ENCODE measurements around the gene APBB1. TPM values are rescaled to one million over a fixed set of nuclear protein-coding genes. Genes with fewer than 3 reads are reported as not detected.
A peak's percentile ranks its signal among the peaks of the same experiment; 100 is the strongest.

APBB1 gene
- total and polyA plus RNA-seq, 5 donors from 2014 or later, result 89.0 to 134 (median 113) TPM

DNA sequence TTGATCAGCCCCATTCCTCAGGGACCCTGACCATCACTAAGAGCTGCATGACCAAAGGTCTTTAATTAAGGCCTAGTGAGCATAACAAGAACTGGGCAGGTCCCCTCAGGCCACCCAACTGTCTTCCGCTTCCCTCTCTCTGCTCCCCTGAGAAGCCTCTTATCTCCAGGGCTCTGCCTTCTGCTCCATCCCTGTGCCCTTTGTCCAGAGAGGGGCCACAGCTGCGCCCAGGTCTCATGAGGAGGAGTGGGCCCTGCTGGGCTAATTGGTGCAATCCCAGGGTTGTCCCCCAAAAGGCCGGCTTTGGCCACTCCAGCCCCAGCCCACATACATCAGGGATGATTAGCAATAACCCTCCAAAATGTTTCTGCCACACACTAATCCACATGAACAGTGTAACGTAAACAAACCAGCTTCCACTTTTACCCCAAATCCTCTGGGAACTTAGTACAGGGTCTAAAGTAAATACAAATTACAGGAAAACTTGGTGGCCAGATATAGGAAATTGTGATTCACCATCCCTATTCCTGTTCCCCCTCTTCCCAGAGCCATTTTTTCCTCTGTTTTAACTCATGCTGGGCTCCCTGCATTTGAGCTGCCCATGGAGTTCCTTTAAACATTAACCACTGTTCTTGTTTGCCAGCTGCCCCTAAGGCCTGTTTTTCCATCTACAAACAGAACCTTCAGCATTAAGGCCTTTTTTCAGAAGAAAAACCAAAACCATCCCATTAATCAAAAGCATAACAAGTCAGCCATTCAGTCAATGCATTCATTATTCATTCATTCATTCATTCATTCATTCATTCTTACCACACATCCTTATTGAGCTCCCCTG is 64.0 kb downstream of the APBB1 start:
- H3K4me3 Mint-ChIP-seq, result no peak overlapping the region
- Histone ChIP-seq H3K27me3 (ENCODE audit: control insufficient read depth, insufficient read depth, low read length) (no peaks in the 10 kb centered on the region), H3K27ac (ENCODE audit: insufficient read depth, low read length, poor library complexity, severe bottlenecking) (no peak overlapping the region), H3K4me3 (ENCODE audit: low read depth, low read length) (no peak overlapping the region), H3K4me1 (ENCODE audit: control insufficient read depth, insufficient read depth, low read length, poor library complexity, severe bottlenecking) (peaks cover 3% of the 10 kb centered on the region), H3K36me3 (ENCODE audit: control insufficient read depth, insufficient read depth, low read length) (no peaks in the 10 kb centered on the region), H3K9me3 (ENCODE audit: control insufficient read depth in 2 of 2, low read length in 2 of 2) (no peaks in the 10 kb centered on the region)
- ATAC-seq (ENCODE audit: low read depth in 2 of 2) (no peak), DNase-seq (no peak)
- H3K27ac Mint-ChIP-seq, result no peak overlapping the region
- no peaks in the 10 kb centered on the region for H3K9me3 Mint-ChIP-seq
- H3K36me3 Mint-ChIP-seq, result no peaks in the 10 kb centered on the region
- peaks cover 0 to 6% (median 4%) of the 10 kb centered on the region in 4 donors for H3K4me1 Mint-ChIP-seq
- H3K27me3 Mint-ChIP-seq, result no peaks in the 10 kb centered on the region

GRCh38 chr11:6353367-6353987 is 65.4 kb downstream of the APBB1 start:
- peak; percentile 69 to 74 for ATAC-seq (ENCODE audit: low read depth in 2 of 2)
- Mint-ChIP-seq H3K4me3 (no peak overlapping the region), H3K27ac (peak overlapping the region in 2 of 3 donors; percentile 27 to 73), H3K36me3 (no peaks in the 10 kb centered on the region), H3K4me1 (peaks cover 0 to 6% (median 4%) of the 10 kb centered on the region in 4 donors), H3K9me3 (no peaks in the 10 kb centered on the region), H3K27me3 (no peaks in the 10 kb centered on the region)
- peaks cover 3% of the 10 kb centered on the region for H3K4me1 ChIP-seq (ENCODE audit: control insufficient read depth, insufficient read depth, low read length, poor library complexity, severe bottlenecking)
- peak; percentile 43 to 68 (median 63) for DNase-seq
- no peaks in the 10 kb centered on the region for H3K36me3 ChIP-seq (ENCODE audit: control insufficient read depth, insufficient read depth, low read length)
- no peaks in the 10 kb centered on the region for H3K27me3 ChIP-seq (ENCODE audit: control insufficient read depth, insufficient read depth, low read length)
- H3K27ac ChIP-seq (ENCODE audit: insufficient read depth, low read length, poor library complexity, severe bottlenecking), result no peak overlapping the region
- no peak overlapping the region for H3K4me3 ChIP-seq (ENCODE audit: low read depth, low read length)
- no peaks in the 10 kb centered on the region for H3K9me3 ChIP-seq (ENCODE audit: control insufficient read depth in 2 of 2, low read length in 2 of 2)

DNA sequence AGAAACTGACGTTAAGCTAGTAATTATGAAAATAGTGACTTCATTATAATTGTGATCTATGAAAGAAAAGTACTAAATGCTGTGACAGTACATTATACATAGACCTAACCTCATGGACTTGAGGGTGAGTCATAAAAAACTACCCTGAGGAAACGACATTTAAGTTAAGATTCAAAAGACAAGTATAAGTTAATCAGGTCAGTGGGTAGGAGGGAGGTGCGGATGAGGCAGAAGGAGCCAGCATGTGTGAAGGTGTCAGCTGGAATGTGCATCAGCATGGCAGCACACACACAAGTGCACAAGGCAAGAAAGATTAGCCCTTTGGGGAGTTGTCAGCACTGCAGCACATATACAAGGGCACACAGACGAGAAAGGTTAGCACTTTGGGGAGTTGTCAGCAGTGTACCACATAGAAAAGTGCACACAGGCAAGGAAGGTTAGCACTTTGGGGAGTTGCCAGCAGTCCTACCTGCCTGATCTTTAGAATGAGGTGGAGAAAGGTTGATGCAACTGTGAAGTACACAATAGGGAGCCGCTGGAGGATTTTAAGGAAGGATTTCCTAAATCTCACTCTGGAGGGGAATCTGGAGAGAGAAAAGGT is 67.0 kb downstream of the APBB1 start:
- H3K27me3 Mint-ChIP-seq, result no peaks in the 10 kb centered on the region
- Histone ChIP-seq H3K4me1 (ENCODE audit: control insufficient read depth, insufficient read depth, low read length, poor library complexity, severe bottlenecking) (peaks cover 3% of the 10 kb centered on the region), H3K27me3 (ENCODE audit: control insufficient read depth, insufficient read depth, low read length) (no peaks in the 10 kb centered on the region), H3K9me3 (ENCODE audit: control insufficient read depth in 2 of 2, low read length in 2 of 2) (no peaks in the 10 kb centered on the region), H3K36me3 (ENCODE audit: control insufficient read depth, insufficient read depth, low read length) (no peaks in the 10 kb centered on the region), H3K27ac (ENCODE audit: insufficient read depth, low read length, poor library complexity, severe bottlenecking) (no peak overlapping the region), H3K4me3 (ENCODE audit: low read depth, low read length) (no peak overlapping the region)
- H3K27ac Mint-ChIP-seq, result peak overlapping the region in 1 of 3 donors; percentile 0
- peaks cover 0 to 6% (median 4%) of the 10 kb centered on the region in 4 donors for H3K4me1 Mint-ChIP-seq
- H3K4me3 Mint-ChIP-seq, result no peak overlapping the region
- no peaks in the 10 kb centered on the region for H3K9me3 Mint-ChIP-seq
- peak in 1 of 3 donors; percentile 35 for DNase-seq
- no peaks in the 10 kb centered on the region for H3K36me3 Mint-ChIP-seq
- peak in 1 of 2 donors; percentile 40 for ATAC-seq (ENCODE audit: low read depth in 2 of 2)

GRCh38 chr11:6350486-6350885 is 68.4 kb downstream of the APBB1 start:
- Histone ChIP-seq H3K27ac (ENCODE audit: insufficient read depth, low read length, poor library complexity, severe bottlenecking) (no peak overlapping the region), H3K36me3 (ENCODE audit: control insufficient read depth, insufficient read depth, low read length) (no peaks in the 10 kb centered on the region), H3K9me3 (ENCODE audit: control insufficient read depth in 2 of 2, low read length in 2 of 2) (no peaks in the 10 kb centered on the region), H3K4me3 (ENCODE audit: low read depth, low read length) (no peak overlapping the region), H3K4me1 (ENCODE audit: control insufficient read depth, insufficient read depth, low read length, poor library complexity, severe bottlenecking) (peaks cover 3% of the 10 kb centered on the region), H3K27me3 (ENCODE audit: control insufficient read depth, insufficient read depth, low read length) (no peaks in the 10 kb centered on the region)
- Mint-ChIP-seq H3K27me3 (no peaks in the 10 kb centered on the region), H3K4me3 (no peak overlapping the region), H3K27ac (no peak overlapping the region), H3K36me3 (no peaks in the 10 kb centered on the region), H3K9me3 (no peaks in the 10 kb centered on the region), H3K4me1 (peaks cover 0 to 6% (median 4%) of the 10 kb centered on the region in 4 donors)
- ATAC-seq (ENCODE audit: low read depth in 2 of 2), result no peak
- no peak for DNase-seq

GRCh38 chr11:6350043-6350442 is 68.9 kb downstream of the APBB1 start:
- Mint-ChIP-seq H3K36me3 (no peaks in the 10 kb centered on the region), H3K27me3 (no peaks in the 10 kb centered on the region), H3K4me3 (no peak overlapping the region), H3K4me1 (peaks cover 0 to 6% (median 4%) of the 10 kb centered on the region in 4 donors), H3K27ac (no peak overlapping the region), H3K9me3 (no peaks in the 10 kb centered on the region)
- Histone ChIP-seq H3K9me3 (ENCODE audit: control insufficient read depth in 2 of 2, low read length in 2 of 2) (no peaks in the 10 kb centered on the region), H3K4me3 (ENCODE audit: low read depth, low read length) (no peak overlapping the region), H3K27me3 (ENCODE audit: control insufficient read depth, insufficient read depth, low read length) (no peaks in the 10 kb centered on the region), H3K36me3 (ENCODE audit: control insufficient read depth, insufficient read depth, low read length) (no peaks in the 10 kb centered on the region), H3K27ac (ENCODE audit: insufficient read depth, low read length, poor library complexity, severe bottlenecking) (no peak overlapping the region), H3K4me1 (ENCODE audit: control insufficient read depth, insufficient read depth, low read length, poor library complexity, severe bottlenecking) (peaks cover 3% of the 10 kb centered on the region)
- DNase-seq (no peak), ATAC-seq (ENCODE audit: low read depth in 2 of 2) (no peak)

DNA sequence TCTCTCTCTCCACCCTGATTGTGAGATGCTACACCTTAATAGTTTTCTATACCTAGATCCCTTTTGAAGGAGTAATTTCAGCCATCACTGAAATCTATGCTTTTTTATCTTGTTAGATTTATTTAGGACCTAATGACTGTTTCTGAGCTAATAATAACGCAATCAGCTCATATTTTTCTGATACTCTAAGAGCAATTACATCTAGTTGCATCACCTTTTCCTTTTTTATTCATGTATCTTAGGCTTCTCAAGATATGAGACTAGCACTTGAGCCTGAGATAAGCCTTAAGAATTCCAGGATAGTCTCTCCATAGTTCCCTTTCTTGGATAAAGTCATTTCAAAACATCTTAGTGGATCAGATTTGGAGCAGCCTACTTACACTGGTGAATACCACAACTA is 73.5 kb downstream of the APBB1 start:
- no peak overlapping the region for H3K4me3 Mint-ChIP-seq
- H3K4me1 ChIP-seq (ENCODE audit: control insufficient read depth, insufficient read depth, low read length, poor library complexity, severe bottlenecking), result no peaks in the 10 kb centered on the region
- no peak overlapping the region for H3K27ac ChIP-seq (ENCODE audit: insufficient read depth, low read length, poor library complexity, severe bottlenecking)
- H3K27me3 ChIP-seq (ENCODE audit: control insufficient read depth, insufficient read depth, low read length), result no peaks in the 10 kb centered on the region
- no peak overlapping the region for H3K4me3 ChIP-seq (ENCODE audit: low read depth, low read length)
- no peak for DNase-seq
- H3K36me3 Mint-ChIP-seq, result no peaks in the 10 kb centered on the region
- no peaks in the 10 kb centered on the region for H3K36me3 ChIP-seq (ENCODE audit: control insufficient read depth, insufficient read depth, low read length)
- H3K9me3 ChIP-seq (ENCODE audit: control insufficient read depth in 2 of 2, low read length in 2 of 2), result no peaks in the 10 kb centered on the region
- H3K27me3 Mint-ChIP-seq, result peaks cover 7% of the 10 kb centered on the region
- H3K4me1 Mint-ChIP-seq, result no peaks in the 10 kb centered on the region
- no peaks in the 10 kb centered on the region for H3K9me3 Mint-ChIP-seq
- no peak overlapping the region for H3K27ac Mint-ChIP-seq
- no peak for ATAC-seq (ENCODE audit: low read depth in 2 of 2)
